Activated CD8-positive, alpha-beta T cell treated with anti-CD3 and anti-CD28 coated beads for 36 hours (primary cell): ENCODE results near the gene MICU1. TPM values are rescaled to one million over a fixed set of nuclear protein-coding genes. Genes with fewer than 3 reads are reported as not detected.
"Not testable (repeated sequence)": the region's sequence is repeated elsewhere in the genome, so short reads cannot be mapped to it uniquely, and the experiment has no call there.

ENCODE experiments used
- ATAC-seq: fragments of 200-7000 bp; cut with Tn5 transposase; one replicate; pipeline ENCODE4 v1.10.0; 2021; ENCODE audit warnings: mild to moderate bottlenecking, moderate library complexity
- CTCF ChIA-PET: fragments of 350-600 bp; sonication (Branson Sonifier 250); formaldehyde crosslinking; loops from one replicate; lab custom pipeline; 2021; ENCODE audit warnings: antibody characterized with exemption; lab: Charles Lee
- POLR2A ChIA-PET: fragments of 350-600 bp; sonication (Branson Sonifier 250); formaldehyde crosslinking; loops from one replicate; lab custom pipeline; 2021; ENCODE audit warnings: antibody characterized with exemption; lab: Charles Lee
- DNase-seq: peaks from one replicate; pipeline ENCODE4 v3.0.0-alpha.2; 2020
- H3K27ac Mint-ChIP-seq: one replicate; pipeline ENCODE4 v1.8.0; 2021; ENCODE audit warnings: mild to moderate bottlenecking, mixed read lengths
- H3K27me3 Mint-ChIP-seq: one replicate; pipeline ENCODE4 v1.8.0; 2021; ENCODE audit warnings: mixed read lengths
- H3K36me3 Mint-ChIP-seq: one replicate; pipeline ENCODE4 v1.8.0; 2021; ENCODE audit warnings: low read depth, mixed read lengths
- H3K4me1 Mint-ChIP-seq: one replicate; pipeline ENCODE4 v1.8.0; 2021; ENCODE audit warnings: low read depth, mixed read lengths
- H3K4me3 Mint-ChIP-seq: one replicate; pipeline ENCODE4 v1.8.0; 2021; ENCODE audit warnings: mild to moderate bottlenecking, moderate library complexity, mixed read lengths
- H3K9me3 Mint-ChIP-seq: one replicate; pipeline ENCODE4 v1.8.0; 2021; ENCODE audit warnings: mixed read lengths
- intact Hi-C: fragments of 100-400 bp; cut with micrococcal nuclease; formaldehyde crosslinking; loops from one replicate; pipeline ENCODE4 v1.10.0; 2022
- total RNA-seq, 2 experiments: library from RNA; stranded (reverse); gene quantifications; one replicate each; pipeline ENCODE4 v1.2.3, GENCODE V29; 2021
- TF ChIP-seq, protein P1 (sequence below): fragments of 200-600 bp; IDR thresholded peaks from one replicate; pipeline ENCODE4 v1.8.0; 2022; ENCODE audit warnings: antibody characterized with exemption, mild to moderate bottlenecking

The MICU1 gene
- total RNA-seq, 2 experiments from 2014 or later = 29.9 to 31.0 TPM

DNA sequence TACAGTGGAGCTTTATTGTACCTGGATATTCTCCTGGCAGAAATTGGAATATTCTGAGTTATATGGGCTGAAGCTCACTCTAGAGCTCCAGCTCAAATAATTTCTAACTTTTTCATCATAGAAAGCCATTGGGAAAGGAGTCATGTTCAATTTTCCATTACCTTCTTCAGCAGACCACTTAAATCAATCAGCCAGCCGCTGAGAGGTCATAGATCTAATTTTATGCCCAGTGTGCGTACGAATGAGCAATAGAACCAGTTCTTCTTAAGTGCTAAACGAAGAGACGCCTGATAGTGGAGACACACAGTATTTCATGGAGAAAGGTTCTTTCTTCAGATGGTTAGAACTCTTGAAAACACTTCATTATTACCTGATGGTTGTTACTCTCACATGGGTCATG, 236.2 kb downstream of the MICU1 start:
- ChIA-PET POLR2A (no interaction called here), CTCF (interaction anchor here (0.9 kb wide), 1 partner anchor 10 kb away, joined by 3 read pairs; no protein-coding TSS in a partner anchor)
- Mint-ChIP-seq H3K27ac (no peak overlapping the region), H3K9me3 (no peaks in the 10 kb centered on the region), H3K4me3 (no peak overlapping the region), H3K4me1 (peaks cover 5% of the 10 kb centered on the region), H3K36me3 (no peaks in the 10 kb centered on the region), H3K27me3 (no peaks in the 10 kb centered on the region)
- ATAC-seq = no peak
- TF ChIP-seq, protein P1, sequence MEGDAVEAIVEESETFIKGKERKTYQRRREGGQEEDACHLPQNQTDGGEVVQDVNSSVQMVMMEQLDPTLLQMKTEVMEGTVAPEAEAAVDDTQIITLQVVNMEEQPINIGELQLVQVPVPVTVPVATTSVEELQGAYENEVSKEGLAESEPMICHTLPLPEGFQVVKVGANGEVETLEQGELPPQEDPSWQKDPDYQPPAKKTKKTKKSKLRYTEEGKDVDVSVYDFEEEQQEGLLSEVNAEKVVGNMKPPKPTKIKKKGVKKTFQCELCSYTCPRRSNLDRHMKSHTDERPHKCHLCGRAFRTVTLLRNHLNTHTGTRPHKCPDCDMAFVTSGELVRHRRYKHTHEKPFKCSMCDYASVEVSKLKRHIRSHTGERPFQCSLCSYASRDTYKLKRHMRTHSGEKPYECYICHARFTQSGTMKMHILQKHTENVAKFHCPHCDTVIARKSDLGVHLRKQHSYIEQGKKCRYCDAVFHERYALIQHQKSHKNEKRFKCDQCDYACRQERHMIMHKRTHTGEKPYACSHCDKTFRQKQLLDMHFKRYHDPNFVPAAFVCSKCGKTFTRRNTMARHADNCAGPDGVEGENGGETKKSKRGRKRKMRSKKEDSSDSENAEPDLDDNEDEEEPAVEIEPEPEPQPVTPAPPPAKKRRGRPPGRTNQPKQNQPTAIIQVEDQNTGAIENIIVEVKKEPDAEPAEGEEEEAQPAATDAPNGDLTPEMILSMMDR = no peak
- no peak for DNase-seq
- intact Hi-C loops = no loop called here

DNA sequence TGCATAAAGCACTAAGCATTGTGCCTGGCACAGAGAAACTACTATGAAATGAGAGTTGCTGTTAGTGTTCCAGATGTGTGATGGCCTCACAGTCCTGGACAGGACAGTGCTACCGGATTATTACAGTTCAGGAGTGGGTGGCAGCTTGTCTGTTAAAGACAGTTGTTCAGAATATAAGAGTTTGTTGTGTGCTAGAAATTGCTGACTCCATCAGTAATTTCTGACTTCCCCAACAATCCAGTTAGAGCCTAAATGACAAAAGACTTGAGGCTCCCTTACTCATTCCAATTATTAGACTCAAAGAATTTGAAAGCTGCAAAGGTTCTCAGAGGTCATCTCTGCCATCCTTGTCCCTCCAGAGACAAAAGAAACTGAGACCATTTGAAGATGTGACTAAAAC, 236.9 kb downstream of the MICU1 start:
- POLR2A ChIA-PET = no interaction called here
- no peak for DNase-seq
- Mint-ChIP-seq H3K9me3 (no peaks in the 10 kb centered on the region), H3K27me3 (no peaks in the 10 kb centered on the region), H3K4me3 (no peak overlapping the region), H3K27ac (no peak overlapping the region), H3K4me1 (peaks cover 5% of the 10 kb centered on the region), H3K36me3 (no peaks in the 10 kb centered on the region)
- intact Hi-C loops = no loop called here
- CTCF ChIA-PET = interaction anchor here (0.9 kb wide), 1 partner anchor 9 kb away, joined by 3 read pairs; no protein-coding TSS in a partner anchor
- TF ChIP-seq, protein P1 = no peak
- no peak for ATAC-seq

DNA sequence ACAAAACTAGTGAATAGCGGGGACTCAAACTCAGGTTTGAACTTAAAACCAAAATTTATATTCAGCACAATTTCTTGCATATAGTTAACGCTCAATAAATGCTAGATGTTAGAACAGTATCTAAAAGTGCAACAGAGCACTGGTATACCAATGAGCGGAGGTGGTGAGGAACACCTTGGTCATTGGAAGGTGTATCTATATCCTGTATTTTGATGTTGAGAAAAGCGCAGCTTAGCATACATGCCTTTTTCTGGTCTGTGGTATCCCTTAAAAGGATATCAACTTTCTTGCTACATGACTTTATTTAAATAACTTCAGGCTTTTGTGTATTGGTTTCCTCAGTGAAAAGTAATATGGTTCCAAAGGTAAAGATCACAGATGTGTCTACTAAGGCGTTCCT, 237.8 kb downstream of the MICU1 start:
- ChIA-PET CTCF (interaction anchor here (0.6 kb wide), 1 partner anchor 89 kb away, joined by 3 read pairs; no protein-coding TSS in a partner anchor), POLR2A (interaction anchor here (0.6 kb wide), 1 partner anchor 261 kb away, joined by 3 read pairs; no protein-coding TSS in a partner anchor)
- Mint-ChIP-seq H3K27ac (no peak overlapping the region), H3K4me1 (peaks cover 5% of the 10 kb centered on the region), H3K36me3 (no peaks in the 10 kb centered on the region), H3K4me3 (no peak overlapping the region), H3K9me3 (no peaks in the 10 kb centered on the region), H3K27me3 (no peaks in the 10 kb centered on the region)
- no peak for DNase-seq
- ATAC-seq = no peak
- TF ChIP-seq, protein P1 = no peak
- intact Hi-C loops = no loop called here

DNA sequence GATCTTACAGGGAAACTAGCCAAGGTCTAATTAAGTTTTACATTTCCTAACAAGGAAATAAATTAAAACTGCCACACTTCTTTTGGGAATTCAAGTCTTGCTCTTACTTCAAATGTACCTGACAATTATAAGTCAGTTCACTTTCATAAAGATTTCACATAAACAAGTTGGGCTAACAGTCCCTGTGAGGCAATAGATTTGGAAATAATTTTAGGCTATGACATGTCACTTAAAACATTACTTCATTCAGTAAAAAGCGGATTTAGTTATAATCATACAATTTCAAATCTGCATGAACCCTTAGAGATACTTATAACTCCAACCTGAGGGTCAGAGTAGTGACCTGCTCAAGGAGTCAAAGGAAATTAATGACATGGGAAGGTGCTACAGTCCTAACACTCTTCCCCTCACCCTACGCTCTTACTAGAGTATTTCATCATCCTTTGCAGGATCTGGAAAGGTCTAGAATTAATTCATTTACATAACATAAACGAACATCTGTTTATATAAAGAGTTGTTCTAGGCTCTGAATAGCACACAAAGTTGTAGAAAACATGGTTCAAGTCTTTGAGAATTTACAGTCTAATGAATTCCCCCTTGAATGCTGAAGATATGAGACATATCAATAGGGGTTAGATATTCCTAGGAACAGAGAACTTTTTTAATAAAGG, 238.8 kb downstream of the MICU1 start:
- DNase-seq (no peak), ATAC-seq (no peak)
- intact Hi-C loops = no loop called here
- CTCF ChIA-PET = no interaction called here
- POLR2A ChIA-PET = no interaction called here
- TF ChIP-seq, protein P1 = no peak
- H3K27me3 Mint-ChIP-seq = no peaks in the 10 kb centered on the region
- no peak overlapping the region for H3K4me3 Mint-ChIP-seq
- H3K4me1 Mint-ChIP-seq = peaks cover 5% of the 10 kb centered on the region
- no peak overlapping the region for H3K27ac Mint-ChIP-seq
- no peaks in the 10 kb centered on the region for H3K9me3 Mint-ChIP-seq
- H3K36me3 Mint-ChIP-seq = no peaks in the 10 kb centered on the region

DNA sequence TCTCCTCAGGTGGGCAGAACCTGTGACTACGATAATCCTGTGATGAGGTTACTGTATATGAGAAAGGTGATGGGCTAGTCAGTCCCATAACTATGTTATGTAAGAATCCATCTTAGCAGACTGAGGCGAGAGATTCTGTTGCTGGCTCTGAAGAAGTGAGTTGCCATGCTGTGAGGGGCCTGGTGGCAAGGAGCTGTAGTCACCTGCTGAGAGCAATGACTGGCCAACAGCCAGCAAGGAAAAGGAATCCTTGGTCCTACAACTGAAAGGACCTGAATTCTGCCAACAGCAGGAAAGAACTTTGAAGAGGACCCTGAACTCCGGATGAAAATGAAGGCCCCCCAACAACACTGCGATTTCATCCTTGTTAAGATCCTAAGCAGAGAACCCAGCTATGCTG, 240.2 kb downstream of the MICU1 start:
- H3K27me3 Mint-ChIP-seq = no peaks in the 10 kb centered on the region
- no peak overlapping the region for H3K27ac Mint-ChIP-seq
- H3K4me1 Mint-ChIP-seq = peaks cover 5% of the 10 kb centered on the region
- CTCF ChIA-PET = no interaction called here
- H3K4me3 Mint-ChIP-seq = no peak overlapping the region
- DNase-seq (no peak), ATAC-seq (no peak)
- POLR2A ChIA-PET = interaction anchor here (0.7 kb wide), 1 partner anchor 578 kb away, joined by 3 read pairs; no protein-coding TSS in a partner anchor
- no peaks in the 10 kb centered on the region for H3K36me3 Mint-ChIP-seq
- no peaks in the 10 kb centered on the region for H3K9me3 Mint-ChIP-seq
- TF ChIP-seq, protein P1 = no peak
- intact Hi-C loops = no loop called here

DNA sequence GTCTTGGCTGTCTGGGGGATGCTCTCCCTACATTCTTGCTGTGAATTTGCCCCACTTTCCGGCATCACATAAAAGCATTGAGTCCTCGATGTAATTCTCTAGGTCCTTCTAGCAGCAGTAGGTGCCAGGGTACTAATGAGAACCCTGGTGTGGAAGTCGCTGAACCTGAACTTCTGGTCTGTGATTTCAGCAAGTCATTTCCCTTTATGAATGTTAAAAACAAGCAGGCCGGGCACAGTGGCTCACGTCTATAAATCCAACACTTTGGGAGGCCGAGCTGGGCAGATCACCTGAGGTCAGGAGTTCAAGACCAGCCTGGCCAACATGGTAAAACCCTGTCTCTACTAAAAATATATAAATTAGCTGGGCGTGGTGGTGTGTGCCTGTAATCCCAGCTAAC, 240.9 kb downstream of the MICU1 start:
- CTCF ChIA-PET = interaction anchor here (0.8 kb wide), 1 partner anchor 10 kb away, joined by 3 read pairs; no protein-coding TSS in a partner anchor
- H3K9me3 Mint-ChIP-seq, H3K27ac Mint-ChIP-seq, H3K4me3 Mint-ChIP-seq, H3K27me3 Mint-ChIP-seq, ATAC-seq, H3K4me1 Mint-ChIP-seq, DNase-seq, POLR2A ChIA-PET, H3K36me3 Mint-ChIP-seq, intact Hi-C loops: not testable (repeated sequence)
